ENCODE results near the gene SNTN. TPM values are rescaled to one million over a fixed set of nuclear protein-coding genes. Genes with fewer than 3 reads are reported as not detected.
"Not testable (repeated sequence)": the region's sequence is repeated elsewhere in the genome, so short reads cannot be mapped to it uniquely, and the experiment has no call there.

Gene SNTN
- total and polyA plus RNA-seq, 2 experiments from 2014 or later: 0.70 TPM; not detected in 1

DNA sequence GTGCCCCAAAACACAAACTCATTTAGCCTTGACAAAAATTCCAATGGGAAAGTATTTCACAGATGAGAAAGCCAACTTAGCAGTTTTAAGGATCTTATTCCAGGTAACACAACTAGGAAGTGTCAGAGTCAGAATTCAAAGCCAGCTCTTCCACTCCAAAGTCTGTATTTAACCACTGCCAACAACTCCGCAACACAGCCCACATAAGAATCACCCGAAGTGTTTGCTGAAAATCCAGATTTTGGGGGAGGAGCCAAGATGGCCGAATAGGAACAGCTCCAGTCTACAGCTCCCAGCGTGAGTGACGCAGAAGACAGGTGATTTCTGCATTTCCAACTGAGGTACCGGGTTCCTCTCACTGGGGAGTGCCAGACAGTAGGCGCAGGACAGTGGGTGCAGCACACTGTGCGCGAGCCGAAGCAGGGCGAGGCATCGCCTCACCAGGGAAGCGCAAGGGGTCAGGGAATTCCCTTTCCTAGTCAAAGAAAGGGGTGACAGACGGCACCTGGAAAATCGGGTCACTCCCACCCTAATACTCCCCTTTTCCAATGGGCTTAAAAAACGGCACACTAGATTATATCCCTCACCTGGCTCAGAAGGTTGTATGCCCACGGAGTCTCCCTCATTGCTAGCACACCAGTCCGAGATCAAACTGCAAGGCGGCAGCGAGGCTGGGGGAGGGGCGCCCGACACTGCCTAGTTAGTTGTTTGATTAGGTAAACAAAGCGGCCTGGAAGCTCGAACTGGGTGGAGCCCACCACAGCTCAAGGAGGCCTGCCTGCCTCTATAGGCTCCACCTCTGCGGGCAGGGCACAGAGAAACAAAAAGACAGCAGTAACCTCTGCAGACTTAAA is 7.3 kb upstream of the SNTN start:
- not testable (repeated sequence) for H4K20me1 ChIP-seq (replicated peaks; ENCODE audit: insufficient read depth); H3K9me2 ChIP-seq (ENCODE audit: insufficient read depth); H3K36me3 Mint-ChIP-seq (ENCODE audit: low read depth); H3K27me3 ChIP-seq (ENCODE audit: insufficient read depth); H3F3A ChIP-seq (replicated peaks; ENCODE audit: low read depth); H3K27me3 Mint-ChIP-seq (ENCODE audit: insufficient read depth, low read depth, poor library complexity); H3K79me2 ChIP-seq (replicated peaks; ENCODE audit: insufficient read depth); H3K27ac Mint-ChIP-seq; H3K36me3 ChIP-seq (ENCODE audit: insufficient read depth)
- Histone ChIP-seq H3K4me2 (peak overlapping the region; percentile 82), H2AFZ (peak overlapping the region; percentile 90), H3K4me1 (ENCODE audit: insufficient read depth) (peaks cover 13% of the 10 kb centered on the region), H3K27ac (ENCODE audit: low read depth) (0 out of 2 replicates have a peak overlapping the region, but pooled peaks have one; percentile 23), H3K4me3 (peak overlapping the region; percentile 67)
- peaks cover 21% of the 10 kb centered on the region; the same call in 2 of the 3 replicates for H3K9me3 Mint-ChIP-seq
- peaks cover 21% of the 10 kb centered on the region for H3K4me1 Mint-ChIP-seq
- peak overlapping the region; percentile 73 for H3K4me3 Mint-ChIP-seq
- ATAC-seq (peak; percentile 78), DNase-seq (ENCODE audit: low spot score) (peak; percentile 61)

DNA sequence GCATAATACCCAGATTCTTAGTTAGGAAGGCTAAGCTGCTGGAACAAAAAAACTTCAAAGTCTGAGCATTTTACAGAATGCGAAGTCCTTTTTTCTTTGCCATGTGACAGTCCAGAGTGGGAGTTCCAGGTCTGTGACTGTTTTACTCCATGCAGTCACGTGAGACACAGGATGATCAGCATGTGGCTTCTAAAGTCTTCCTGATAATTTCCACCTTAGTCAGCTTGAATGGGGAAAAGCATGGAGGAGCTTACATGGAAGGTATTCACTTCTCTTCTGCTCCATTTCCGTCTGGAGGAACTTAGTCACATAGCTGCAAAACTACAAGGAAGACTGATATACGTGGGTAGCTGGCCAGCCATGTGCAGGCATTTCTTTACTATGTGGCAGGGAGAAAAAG is 1.7 kb downstream of the SNTN start:
- Histone ChIP-seq H3F3A (replicated peaks; ENCODE audit: low read depth) (no peaks in the 10 kb centered on the region), H3K4me1 (ENCODE audit: insufficient read depth) (no peaks in the 10 kb centered on the region), H3K27ac (ENCODE audit: low read depth) (no peak overlapping the region), H3K27me3 (ENCODE audit: insufficient read depth) (no peaks in the 10 kb centered on the region), H3K9me2 (ENCODE audit: insufficient read depth) (no peaks in the 10 kb centered on the region), H4K20me1 (replicated peaks; ENCODE audit: insufficient read depth) (no peaks in the 10 kb centered on the region), H3K36me3 (ENCODE audit: insufficient read depth) (no peaks in the 10 kb centered on the region), H3K4me3 (no peak overlapping the region), H3K4me2 (no peak overlapping the region), H3K79me2 (replicated peaks; ENCODE audit: insufficient read depth) (no peaks in the 10 kb centered on the region), H2AFZ (no peak overlapping the region; the same call in 1 of the 2 replicates)
- Mint-ChIP-seq H3K27ac (no peak overlapping the region), H3K36me3 (ENCODE audit: low read depth) (no peaks in the 10 kb centered on the region), H3K4me1 (no peaks in the 10 kb centered on the region), H3K4me3 (no peak overlapping the region), H3K9me3 (no peaks in the 10 kb centered on the region; the same call in 2 of the 3 replicates), H3K27me3 (ENCODE audit: insufficient read depth, low read depth, poor library complexity) (no peaks in the 10 kb centered on the region)
- DNase-seq (ENCODE audit: low spot score): no peak
- ATAC-seq: no peak
- TF ChIP-seq ETS1 (IDR thresholded peaks at IDR 0.05) (no peak), STAT1 (IDR thresholded peaks at IDR 0.05; ENCODE audit: unreplicated experiment) (no peak), ZNF331 (CRISPR knock-in tag; IDR thresholded peaks at IDR 0.05; ENCODE audit: low read depth) (no peak), EZH2phosphoT487 (IDR thresholded peaks at IDR 0.05; ENCODE audit: unreplicated experiment) (no peak), CTCF (conservative IDR thresholded peaks at IDR 0.05; ENCODE audit: low read depth in 2 of 2) (no peak), POLR2AphosphoS5 (IDR thresholded peaks at IDR 0.05; ENCODE audit: low read depth) (no peak), ZNF114 (CRISPR knock-in tag; IDR thresholded peaks at IDR 0.05) (no peak), EZH2 (IDR thresholded peaks at IDR 0.05; ENCODE audit: low read depth, unreplicated experiment) (no peak), CREB1 (CRISPR knock-in tag; IDR thresholded peaks at IDR 0.05; ENCODE audit: low read depth) (no peak)
- TF ChIP-seq, protein P1, sequence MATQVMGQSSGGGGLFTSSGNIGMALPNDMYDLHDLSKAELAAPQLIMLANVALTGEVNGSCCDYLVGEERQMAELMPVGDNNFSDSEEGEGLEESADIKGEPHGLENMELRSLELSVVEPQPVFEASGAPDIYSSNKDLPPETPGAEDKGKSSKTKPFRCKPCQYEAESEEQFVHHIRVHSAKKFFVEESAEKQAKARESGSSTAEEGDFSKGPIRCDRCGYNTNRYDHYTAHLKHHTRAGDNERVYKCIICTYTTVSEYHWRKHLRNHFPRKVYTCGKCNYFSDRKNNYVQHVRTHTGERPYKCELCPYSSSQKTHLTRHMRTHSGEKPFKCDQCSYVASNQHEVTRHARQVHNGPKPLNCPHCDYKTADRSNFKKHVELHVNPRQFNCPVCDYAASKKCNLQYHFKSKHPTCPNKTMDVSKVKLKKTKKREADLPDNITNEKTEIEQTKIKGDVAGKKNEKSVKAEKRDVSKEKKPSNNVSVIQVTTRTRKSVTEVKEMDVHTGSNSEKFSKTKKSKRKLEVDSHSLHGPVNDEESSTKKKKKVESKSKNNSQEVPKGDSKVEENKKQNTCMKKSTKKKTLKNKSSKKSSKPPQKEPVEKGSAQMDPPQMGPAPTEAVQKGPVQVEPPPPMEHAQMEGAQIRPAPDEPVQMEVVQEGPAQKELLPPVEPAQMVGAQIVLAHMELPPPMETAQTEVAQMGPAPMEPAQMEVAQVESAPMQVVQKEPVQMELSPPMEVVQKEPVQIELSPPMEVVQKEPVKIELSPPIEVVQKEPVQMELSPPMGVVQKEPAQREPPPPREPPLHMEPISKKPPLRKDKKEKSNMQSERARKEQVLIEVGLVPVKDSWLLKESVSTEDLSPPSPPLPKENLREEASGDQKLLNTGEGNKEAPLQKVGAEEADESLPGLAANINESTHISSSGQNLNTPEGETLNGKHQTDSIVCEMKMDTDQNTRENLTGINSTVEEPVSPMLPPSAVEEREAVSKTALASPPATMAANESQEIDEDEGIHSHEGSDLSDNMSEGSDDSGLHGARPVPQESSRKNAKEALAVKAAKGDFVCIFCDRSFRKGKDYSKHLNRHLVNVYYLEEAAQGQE (IDR thresholded peaks at IDR 0.05; ENCODE audit: unreplicated experiment): no peak
